HCT116 (cell line): Measurements from ENCODE around the gene PEBP1. TPM values are rescaled to one million over a fixed set of nuclear protein-coding genes. Genes with fewer than 3 reads are reported as not detected.

Experiments
- ATAC-seq: fragments of 200-7000 bp; cut with Tn5 transposase; 2 replicates; pipeline ENCODE4 v1.9.1; 2020; ENCODE audit warnings: mild to moderate bottlenecking, moderate library complexity
- BruUV-seq: library from RNA; stranded (reverse); fragments of 400-500 nt; replicated peaks from 2 replicates; lab custom pipeline; 2021; lab: Mats Ljungman, UMichigan
- CTCF ChIA-PET: fragments of 300-600 bp; sonication (Branson Sonifier 250); formaldehyde crosslinking; loops from one replicate; lab custom pipeline; 2021; ENCODE audit warnings: antibody characterized with exemption; lab: Charles Lee
- POLR2A ChIA-PET: fragments of 300-600, 350-600 bp; sonication (Branson Sonifier 250); formaldehyde crosslinking; loops from one replicate; lab custom pipeline; 2021; ENCODE audit warnings: antibody characterized with exemption; lab: Charles Lee
- RAD21 ChIA-PET, 2 experiments: fragments of 300-600 bp; sonication (Branson Sonifier 250); formaldehyde crosslinking; loops; one replicate each; lab custom pipeline; 2023; ENCODE audit warnings: low total read pairs in 2 of 2; ENCODE audit not compliant: uncharacterized antibody in 2 of 2, unreplicated experiment in 2 of 2, low non-redundant PET in 1 of 2; lab: Charles Lee
- DNase-seq: peaks from one replicate; pipeline ENCODE4 v3.0.0-alpha.2; 2010; ENCODE audit warnings: low read depth, low spot score
- H2AFZ ChIP-seq: fragments of 200-600 bp; shearing (Covaris generic), sonication (generic); 2 replicates; pipeline ENCODE4 v1.6.1; 2017; ENCODE audit warnings: low read depth, mixed run types, mixed read lengths, antibody characterized with exemption, low read length; ENCODE audit not compliant: poor library complexity, severe bottlenecking
- H3K27ac ChIP-seq: 2 replicates; pipeline ENCODE4 v1.5.1; 2012; ENCODE audit warnings: low read depth, low read length
- H3K27me3 ChIP-seq: fragments of 200-600 bp; sonication (generic); 2 replicates; pipeline ENCODE4 v1.6.1; 2016; ENCODE audit warnings: mixed run types, low read length, mixed read lengths; ENCODE audit not compliant: insufficient read depth
- H3K36me3 ChIP-seq, 2 experiments: fragments of 200-500 bp in 1 of 2; fragments of 200-600 bp in 1 of 2; sonication (Bioruptor generic) in 1 of 2; sonication (generic) in 1 of 2; 2 replicates each; pipeline versions ENCODE4 v1.5.1 to v1.6.1; 2014 to 2016; ENCODE audit warnings: low read length in 2 of 2, inconsistent platforms in 1 of 2, mixed read lengths in 1 of 2, mixed run types in 1 of 2; ENCODE audit not compliant: insufficient read depth in 2 of 2, control insufficient read depth in 1 of 2
- H3K4me1 ChIP-seq, 2 experiments: fragments of 200-600 bp in 1 of 2; sonication (generic) in 1 of 2; 2 replicates each; pipeline versions ENCODE4 v1.5.1 to v1.6.1; 2012 to 2017; ENCODE audit warnings: low read length in 2 of 2, inconsistent platforms in 1 of 2, mild to moderate bottlenecking in 1 of 2, mixed read lengths in 1 of 2, mixed run types in 1 of 2, moderate library complexity in 1 of 2; ENCODE audit not compliant: insufficient read depth in 2 of 2, control insufficient read depth in 1 of 2
- H3K4me2 ChIP-seq: fragments of 200-600 bp; sonication (generic); 2 replicates; pipeline ENCODE4 v1.6.1; 2017; ENCODE audit warnings: mixed run types, low read length, mixed read lengths
- H3K4me3 ChIP-seq, 2 experiments: fragments of 200-600 bp in 1 of 2; sonication (generic) in 1 of 2; replicated peaks in 1 of 2; 2 replicates each; pipeline ENCODE4 v1.5.1; 2011 to 2016; ENCODE audit warnings: low read length in 2 of 2, control low read depth in 1 of 2, low read depth in 1 of 2, mild to moderate bottlenecking in 1 of 2, mixed read lengths in 1 of 2, mixed run types in 1 of 2
- H3K79me2 ChIP-seq: fragments of 200-600 bp; sonication (generic); 2 replicates; pipeline ENCODE4 v1.6.1; 2017; ENCODE audit warnings: mild to moderate bottlenecking, mixed run types, low read length, moderate library complexity, mixed read lengths; ENCODE audit not compliant: insufficient read depth
- H3K9ac ChIP-seq: fragments of 200-600 bp; sonication (generic); 2 replicates; pipeline ENCODE4 v1.6.1; 2016; ENCODE audit warnings: low read length, mixed read lengths
- H3K9me2 ChIP-seq: fragments of 200-600 bp; sonication (generic), shearing (Covaris generic); 2 replicates; pipeline ENCODE4 v1.6.1; 2017; ENCODE audit warnings: mixed run types, mild to moderate bottlenecking, moderate library complexity; ENCODE audit not compliant: insufficient read depth
- H3K9me3 ChIP-seq, 2 experiments: fragments of 200-500 bp in 1 of 2; fragments of 200-600 bp in 1 of 2; sonication (Bioruptor generic) in 1 of 2; sonication (generic) in 1 of 2; 2 replicates each; pipeline ENCODE4 v1.6.1; 2014 to 2017; ENCODE audit warnings: low read length in 2 of 2, mixed read lengths in 2 of 2, inconsistent platforms in 1 of 2, low read depth in 1 of 2, mild to moderate bottlenecking in 1 of 2, mixed run types in 1 of 2, moderate library complexity in 1 of 2; ENCODE audit not compliant: control insufficient read depth in 1 of 2, insufficient read depth in 1 of 2
- H4K20me1 ChIP-seq: fragments of 200-600 bp; sonication (generic), shearing (Covaris generic); 2 replicates; pipeline ENCODE4 v1.6.1; 2017; ENCODE audit warnings: mixed run types, mild to moderate bottlenecking, moderate library complexity; ENCODE audit not compliant: insufficient read depth
- CEBPB ChIP-seq: IDR thresholded peaks from 2 replicates; pipeline ENCODE4 v1.6.1; 2012; ENCODE audit warnings: low read depth
- EZH2 ChIP-seq: fragments of 200-600 bp; sonication (generic); IDR thresholded peaks from 2 replicates; pipeline ENCODE4 v1.6.1; 2017; ENCODE audit warnings: antibody characterized with exemption, mixed run types
- JUND ChIP-seq: IDR thresholded peaks from 2 replicates; pipeline ENCODE4 v1.6.1; 2012
- RAD21 ChIP-seq: IDR thresholded peaks from 2 replicates; pipeline ENCODE4 v1.6.1; 2012; ENCODE audit warnings: low read depth, mild to moderate bottlenecking
- SIN3A ChIP-seq: IDR thresholded peaks from 2 replicates; pipeline ENCODE4 v1.6.1; 2012; ENCODE audit warnings: low read depth
- SP1 ChIP-seq: IDR thresholded peaks from 2 replicates; pipeline ENCODE4 v1.6.1; 2012; ENCODE audit warnings: low read depth
- intact Hi-C: fragments of 100-400 bp; cut with micrococcal nuclease; formaldehyde crosslinking; loops from 2 replicates; pipeline ENCODE4 v1.10.0; 2022
- total RNA-seq: library from RNA; stranded (reverse); gene quantifications from one replicate; pipeline ENCODE4 v1.2.1, GENCODE V29; 2021; ENCODE audit not compliant: unreplicated experiment
- TF ChIP-seq, protein P1 (sequence below), 3 experiments: fragments of 200-600 bp in 1 of 3; sonication (generic) in 1 of 3; IDR thresholded peaks in 2 of 3; conservative IDR thresholded peaks in 1 of 3; 2 replicates each; pipeline ENCODE4 v1.5.1; 2012 to 2017; ENCODE audit warnings: low read depth in 2 of 3, low read length in 2 of 3, antibody characterized with exemption in 1 of 3, borderline replicate concordance in 1 of 3, control low read depth in 1 of 3, mild to moderate bottlenecking in 1 of 3, mixed read lengths in 1 of 3, mixed run types in 1 of 3, moderate library complexity in 1 of 3; ENCODE audit not compliant: insufficient read depth in 1 of 3
- TF ChIP-seq, protein P2 (sequence below): IDR thresholded peaks from 2 replicates; pipeline ENCODE4 v1.6.1; 2012

The PEBP1 gene
- total RNA-seq, 1 experiment from 2014 or later: 220 TPM

GRCh38 chr12:118164798-118165486, 29.0 kb downstream of the PEBP1 start:
- H3K9ac ChIP-seq: no peak overlapping the region
- no TSS peak for BruUV-seq
- H3K27me3 ChIP-seq: no peaks in the 10 kb centered on the region
- DNase-seq (peak; percentile 18), ATAC-seq (peak; percentile 91)
- no peaks in the 10 kb centered on the region for H3K4me1 ChIP-seq
- H3K9me3 ChIP-seq: no peaks in the 10 kb centered on the region
- TF ChIP-seq RAD21 (peak; percentile 89), EZH2 (no peak), SP1 (no peak)
- TF ChIP-seq, protein P1, sequence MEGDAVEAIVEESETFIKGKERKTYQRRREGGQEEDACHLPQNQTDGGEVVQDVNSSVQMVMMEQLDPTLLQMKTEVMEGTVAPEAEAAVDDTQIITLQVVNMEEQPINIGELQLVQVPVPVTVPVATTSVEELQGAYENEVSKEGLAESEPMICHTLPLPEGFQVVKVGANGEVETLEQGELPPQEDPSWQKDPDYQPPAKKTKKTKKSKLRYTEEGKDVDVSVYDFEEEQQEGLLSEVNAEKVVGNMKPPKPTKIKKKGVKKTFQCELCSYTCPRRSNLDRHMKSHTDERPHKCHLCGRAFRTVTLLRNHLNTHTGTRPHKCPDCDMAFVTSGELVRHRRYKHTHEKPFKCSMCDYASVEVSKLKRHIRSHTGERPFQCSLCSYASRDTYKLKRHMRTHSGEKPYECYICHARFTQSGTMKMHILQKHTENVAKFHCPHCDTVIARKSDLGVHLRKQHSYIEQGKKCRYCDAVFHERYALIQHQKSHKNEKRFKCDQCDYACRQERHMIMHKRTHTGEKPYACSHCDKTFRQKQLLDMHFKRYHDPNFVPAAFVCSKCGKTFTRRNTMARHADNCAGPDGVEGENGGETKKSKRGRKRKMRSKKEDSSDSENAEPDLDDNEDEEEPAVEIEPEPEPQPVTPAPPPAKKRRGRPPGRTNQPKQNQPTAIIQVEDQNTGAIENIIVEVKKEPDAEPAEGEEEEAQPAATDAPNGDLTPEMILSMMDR (IDR thresholded peaks at IDR 0.05 in 2 of 3, conservative IDR thresholded peaks at IDR 0.05 in 1 of 3; ENCODE audit: borderline replicate concordance in 1 of 3, insufficient read depth in 1 of 3, low read depth in 2 of 3, low read length in 2 of 3): peak; percentile 68 to 80 (median 73)
- no peak overlapping the region for H3K4me3 ChIP-seq
- H2AFZ ChIP-seq: no peak overlapping the region
- intact Hi-C loops: loop anchor here (1.0 to 5.0 kb wide), 2 partner anchors 211 to 457 kb away; partner anchors contain the start of gene SUDS3
- H3K36me3 ChIP-seq: no peaks in the 10 kb centered on the region
- ChIA-PET RAD21 (interaction anchor here in 1 of 2 experiments (1.6 kb wide), 1 partner anchor 211 kb away, joined by 4 read pairs; the partner anchor contains the start of gene SUDS3), POLR2A (no interaction called here), CTCF (interaction anchor here (1.5 to 6.9 kb wide), 2 partner anchors 209 to 212 kb away, joined by 8 to 51 read pairs; partner anchors contain the start of genes SUDS3 and TAOK3)
- H3K79me2 ChIP-seq: no peaks in the 10 kb centered on the region
- no peaks in the 10 kb centered on the region for H3K9me2 ChIP-seq
- no peak overlapping the region for H3K4me2 ChIP-seq
- H3K27ac ChIP-seq: no peak overlapping the region
- H4K20me1 ChIP-seq: no peaks in the 10 kb centered on the region

GRCh38 chr12:118166946-118167345, 31.0 kb downstream of the PEBP1 start:
- no peak for DNase-seq
- TF ChIP-seq SP1: no peak
- TF ChIP-seq CEBPB: no peak
- no peak for TF ChIP-seq RAD21
- TF ChIP-seq SIN3A: no peak
- TF ChIP-seq, protein P2, sequence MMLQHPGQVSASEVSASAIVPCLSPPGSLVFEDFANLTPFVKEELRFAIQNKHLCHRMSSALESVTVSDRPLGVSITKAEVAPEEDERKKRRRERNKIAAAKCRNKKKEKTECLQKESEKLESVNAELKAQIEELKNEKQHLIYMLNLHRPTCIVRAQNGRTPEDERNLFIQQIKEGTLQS: no peak
- no peak for TF ChIP-seq JUND
- Histone ChIP-seq H3K27me3 (no peaks in the 10 kb centered on the region), H3K36me3 (no peaks in the 10 kb centered on the region), H3K4me1 (no peaks in the 10 kb centered on the region), H3K4me2 (no peak overlapping the region), H3K9ac (no peak overlapping the region), H3K4me3 (no peak overlapping the region), H3K9me2 (no peaks in the 10 kb centered on the region), H3K9me3 (no peaks in the 10 kb centered on the region), H2AFZ (no peak overlapping the region), H3K79me2 (no peaks in the 10 kb centered on the region), H3K27ac (no peak overlapping the region), H4K20me1 (no peaks in the 10 kb centered on the region)
- no TSS peak for BruUV-seq
- ChIA-PET CTCF (interaction anchor here (6.9 kb wide), 1 partner anchor 210 kb away, joined by 51 read pairs; the partner anchor contains the start of gene SUDS3), RAD21 (no interaction called here), POLR2A (interaction anchor here (0.7 kb wide), 1 partner anchor 23 kb away, joined by 3 read pairs; no protein-coding TSS in a partner anchor)
- intact Hi-C loops: loop anchor here (5.0 kb wide), 1 partner anchor 455 kb away; no protein-coding TSS in a partner anchor
- ATAC-seq: no peak
